Activated naive CD8-positive, alpha-beta T cell (primary cell): ENCODE data around the gene HIPK1.

ENCODE experiments used
- H3K27ac Mint-ChIP-seq: one replicate; pipeline ENCODE4 v1.8.0; 2021; ENCODE audit warnings: mixed read lengths
- H3K27me3 Mint-ChIP-seq: one replicate; pipeline ENCODE4 v1.8.0; 2021; ENCODE audit warnings: mixed read lengths
- H3K36me3 Mint-ChIP-seq: one replicate; pipeline ENCODE4 v1.8.0; 2021; ENCODE audit warnings: mixed read lengths
- H3K4me1 Mint-ChIP-seq: one replicate; pipeline ENCODE4 v1.8.0; 2021; ENCODE audit warnings: low read depth, mixed read lengths
- H3K4me3 Mint-ChIP-seq: one replicate; pipeline ENCODE4 v1.8.0; 2021; ENCODE audit warnings: mild to moderate bottlenecking, mixed read lengths
- H3K9me3 Mint-ChIP-seq: one replicate; pipeline ENCODE4 v1.8.0; 2021; ENCODE audit warnings: low read depth, mixed read lengths

The HIPK1 gene

DNA sequence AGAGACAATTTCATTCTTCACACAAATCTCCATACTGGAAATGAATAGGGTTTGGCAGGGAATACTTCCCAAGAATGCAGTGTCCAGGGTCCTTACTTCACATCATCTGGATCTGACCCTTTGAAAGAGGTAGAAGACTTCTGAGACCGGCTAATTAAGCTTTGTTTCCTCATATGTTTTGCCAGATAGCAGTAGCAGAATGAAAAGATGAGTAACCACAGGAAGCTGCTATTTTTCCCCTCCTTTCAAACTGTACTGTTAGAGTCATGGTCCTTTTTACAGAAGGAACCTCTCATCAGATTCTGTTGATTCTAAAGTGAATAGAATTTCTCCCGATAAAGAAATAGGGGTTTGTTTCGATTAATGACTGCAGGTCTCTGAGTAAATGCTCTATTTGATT lies 48.8 kb downstream of the HIPK1 start:
- Mint-ChIP-seq H3K9me3 (no peaks in the 10 kb centered on the region), H3K27ac (peak overlapping the region; percentile 73)

GRCh38 chr1:113978863-113979702 lies 50.0 kb downstream of the HIPK1 start, which contains the start of gene OLFML3:
TSS of gene OLFML3 (plus strand) at chr1:113979474. CDS start at chr1:113979517, 43 bp downstream.
- Mint-ChIP-seq H3K27ac (peak within 1 kb of the TSS; percentile 66), H3K9me3 (no peaks in the 10 kb centered on the region), H3K27me3 (no peaks in the 10 kb centered on the region), H3K36me3 (no peaks in the 10 kb centered on the region), H3K4me1 (peaks cover 46% of the 10 kb centered on the region), H3K4me3 (no peak within 1 kb of the TSS)

More for the DNA sequence above, 48.8 kb downstream of the HIPK1 start:
- Mint-ChIP-seq H3K4me3 (no peak overlapping the region), H3K4me1 (peaks cover 52% of the 10 kb centered on the region), H3K27me3 (no peaks in the 10 kb centered on the region), H3K36me3 (peaks cover 4% of the 10 kb centered on the region)

GRCh38 chr1:113980110-113980509 lies 51.0 kb downstream of the HIPK1 start:
- Mint-ChIP-seq H3K4me1 (peaks cover 38% of the 10 kb centered on the region), H3K27me3 (no peaks in the 10 kb centered on the region), H3K9me3 (no peaks in the 10 kb centered on the region), H3K36me3 (no peaks in the 10 kb centered on the region), H3K4me3 (no peak overlapping the region), H3K27ac (no peak overlapping the region)

GRCh38 chr1:113981962-113982931 lies 53.1 kb downstream of the HIPK1 start:
- Mint-ChIP-seq H3K36me3 (no peaks in the 10 kb centered on the region), H3K9me3 (no peaks in the 10 kb centered on the region), H3K4me3 (no peak overlapping the region), H3K27ac (no peak overlapping the region), H3K4me1 (peaks cover 17% of the 10 kb centered on the region), H3K27me3 (no peaks in the 10 kb centered on the region)

- Mint-ChIP-seq H3K4me1 (peaks cover 13% of the 10 kb centered on the region), H3K9me3 (no peaks in the 10 kb centered on the region), H3K36me3 (no peaks in the 10 kb centered on the region), H3K27me3 (no peaks in the 10 kb centered on the region), H3K27ac (no peak overlapping the region), H3K4me3 (no peak overlapping the region)
Measured at GRCh38 chr1:113982949-113983348, 53.8 kb downstream of the HIPK1 start.

DNA sequence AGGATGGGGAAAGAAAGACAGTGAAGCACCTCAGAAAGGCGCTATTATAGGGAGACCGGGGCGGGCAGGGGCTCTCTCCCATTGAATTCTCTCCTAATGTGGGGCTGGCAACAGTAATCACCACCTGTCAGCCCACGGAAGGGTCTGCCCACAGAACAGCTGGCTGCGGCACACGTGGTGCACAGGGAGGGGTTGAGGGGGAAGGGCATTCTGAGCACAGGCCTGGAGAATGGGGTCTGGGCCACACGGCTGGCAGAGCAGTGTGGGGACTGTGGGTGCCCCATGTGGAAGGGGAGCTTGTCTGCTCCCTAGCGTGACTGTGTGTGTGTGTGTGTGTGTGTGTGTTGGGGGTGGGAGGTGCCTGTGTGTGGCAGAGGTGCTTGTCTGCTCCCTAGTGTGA lies 54.3 kb downstream of the HIPK1 start:
- no peak overlapping the region for H3K27ac Mint-ChIP-seq

DNA sequence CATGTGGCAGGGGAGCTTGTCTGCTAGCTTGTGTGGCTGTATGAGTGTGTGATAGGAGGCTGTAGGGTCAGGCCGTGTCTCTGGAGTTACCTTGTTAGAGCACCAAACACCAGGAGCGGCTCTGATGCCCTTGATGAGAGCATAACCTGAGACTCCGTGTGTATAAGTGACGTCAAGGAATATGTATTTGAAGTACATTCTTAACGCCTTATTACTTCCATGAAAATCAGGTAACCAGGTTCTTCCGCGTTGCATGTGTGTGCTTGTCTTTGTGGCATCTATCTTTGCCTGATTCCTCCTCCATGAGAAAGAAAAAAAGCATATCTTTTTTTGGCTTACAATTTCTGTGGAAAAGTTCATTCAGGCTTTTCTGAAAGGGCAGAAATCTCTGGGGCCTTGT lies 54.7 kb downstream of the HIPK1 start:
- no peaks in the 10 kb centered on the region for H3K36me3 Mint-ChIP-seq
- no peak overlapping the region for H3K4me3 Mint-ChIP-seq
- no peaks in the 10 kb centered on the region for H3K9me3 Mint-ChIP-seq
- peaks cover 4% of the 10 kb centered on the region for H3K4me1 Mint-ChIP-seq
- H3K27me3 Mint-ChIP-seq = no peaks in the 10 kb centered on the region
- no peak overlapping the region for H3K27ac Mint-ChIP-seq

More for the DNA sequence above, 54.3 kb downstream of the HIPK1 start:
- no peaks in the 10 kb centered on the region for H3K9me3 Mint-ChIP-seq
- no peaks in the 10 kb centered on the region for H3K27me3 Mint-ChIP-seq
- H3K36me3 Mint-ChIP-seq = no peaks in the 10 kb centered on the region
- no peak overlapping the region for H3K4me3 Mint-ChIP-seq
- H3K4me1 Mint-ChIP-seq = peaks cover 8% of the 10 kb centered on the region

GRCh38 chr1:113984710-113985109 lies 55.6 kb downstream of the HIPK1 start:
- no peaks in the 10 kb centered on the region for H3K9me3 Mint-ChIP-seq
- no peaks in the 10 kb centered on the region for H3K27me3 Mint-ChIP-seq
- no peaks in the 10 kb centered on the region for H3K36me3 Mint-ChIP-seq
- no peak overlapping the region for H3K4me3 Mint-ChIP-seq
- no peaks in the 10 kb centered on the region for H3K4me1 Mint-ChIP-seq
- no peak overlapping the region for H3K27ac Mint-ChIP-seq

DNA sequence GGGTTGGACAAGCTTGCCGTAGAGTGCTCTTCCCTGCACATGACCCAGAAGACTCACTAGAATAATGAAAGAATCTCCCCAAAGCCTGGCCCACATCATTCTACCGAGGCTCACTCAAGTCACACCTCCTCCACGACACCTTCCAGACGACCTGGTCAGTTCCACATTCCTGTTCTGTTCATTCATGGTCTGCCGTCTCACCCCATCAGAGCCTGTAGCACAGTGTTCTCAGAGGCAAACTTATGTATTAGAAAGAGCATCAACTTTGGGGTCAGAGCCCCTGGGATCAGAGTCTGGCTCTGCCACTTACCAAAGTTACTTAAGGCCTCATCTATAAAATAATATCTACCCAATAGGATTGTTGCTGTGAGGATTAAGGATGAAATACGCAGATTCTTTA lies 57.7 kb downstream of the HIPK1 start:
- Mint-ChIP-seq H3K27ac (no peak overlapping the region), H3K36me3 (no peaks in the 10 kb centered on the region), H3K4me1 (no peaks in the 10 kb centered on the region), H3K9me3 (no peaks in the 10 kb centered on the region), H3K4me3 (no peak overlapping the region), H3K27me3 (peaks cover 3% of the 10 kb centered on the region)

DNA sequence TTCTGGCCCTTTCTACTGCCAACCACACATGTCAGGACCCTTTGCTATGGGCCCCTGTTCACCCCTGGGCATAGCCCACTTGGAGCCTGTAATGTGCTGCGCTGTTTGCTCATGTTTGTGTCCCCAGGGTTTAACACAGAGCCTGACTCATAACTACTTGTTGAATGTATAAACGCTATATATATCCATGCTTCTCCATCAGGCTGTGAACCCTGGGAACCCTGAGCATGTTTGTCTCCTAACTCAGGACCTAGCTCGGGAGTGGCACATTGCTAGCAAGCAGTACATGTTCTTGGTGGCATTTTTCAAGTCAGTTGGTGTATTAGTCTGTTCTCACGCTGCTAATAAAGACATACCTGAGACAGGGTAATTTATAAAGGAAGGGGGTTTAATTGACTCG lies 58.1 kb downstream of the HIPK1 start:
- Mint-ChIP-seq H3K36me3 (no peaks in the 10 kb centered on the region), H3K4me3 (no peak overlapping the region), H3K27ac (no peak overlapping the region), H3K4me1 (no peaks in the 10 kb centered on the region), H3K9me3 (no peaks in the 10 kb centered on the region), H3K27me3 (peaks cover 3% of the 10 kb centered on the region)

DNA sequence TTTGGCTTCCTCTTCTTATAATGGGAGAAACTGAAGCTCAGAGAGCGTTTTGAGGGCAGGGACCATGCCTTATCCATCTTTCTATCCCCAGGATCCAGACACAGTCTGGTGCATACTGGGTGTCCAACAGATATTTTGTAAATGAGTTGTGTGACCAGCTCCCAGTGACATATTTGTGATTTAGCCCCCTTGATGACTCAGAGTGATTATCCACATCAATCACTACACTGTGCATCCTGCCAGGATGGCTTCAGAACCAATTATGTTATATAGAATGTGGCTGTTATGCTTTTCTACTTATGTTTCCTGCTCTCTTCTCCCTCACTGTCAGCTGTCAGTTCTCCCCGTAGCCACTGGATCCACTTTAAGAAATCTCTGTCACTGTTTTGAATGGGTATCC lies 61.4 kb downstream of the HIPK1 start:
- Mint-ChIP-seq H3K27ac (no peak overlapping the region), H3K36me3 (peaks cover 11% of the 10 kb centered on the region), H3K27me3 (peaks cover 4% of the 10 kb centered on the region), H3K4me1 (no peaks in the 10 kb centered on the region), H3K9me3 (peaks cover 11% of the 10 kb centered on the region), H3K4me3 (no peak overlapping the region)

- H3K36me3 Mint-ChIP-seq = peaks cover 12% of the 10 kb centered on the region
- peaks cover 5% of the 10 kb centered on the region for H3K27me3 Mint-ChIP-seq
- H3K27ac Mint-ChIP-seq = no peak overlapping the region
- H3K9me3 Mint-ChIP-seq = peaks cover 12% of the 10 kb centered on the region
- no peak overlapping the region for H3K4me3 Mint-ChIP-seq
- H3K4me1 Mint-ChIP-seq = no peaks in the 10 kb centered on the region
Measured at GRCh38 chr1:113990961-113991360, 61.8 kb downstream of the HIPK1 start.

- Mint-ChIP-seq H3K27ac (no peak overlapping the region), H3K36me3 (peaks cover 12% of the 10 kb centered on the region), H3K4me3 (no peak overlapping the region), H3K9me3 (peaks cover 12% of the 10 kb centered on the region), H3K4me1 (no peaks in the 10 kb centered on the region), H3K27me3 (peaks cover 5% of the 10 kb centered on the region)
Measured at GRCh38 chr1:113991467-113991997, 62.4 kb downstream of the HIPK1 start.

- Mint-ChIP-seq H3K4me1 (no peaks in the 10 kb centered on the region), H3K9me3 (peaks cover 12% of the 10 kb centered on the region), H3K4me3 (no peak overlapping the region), H3K36me3 (peaks cover 12% of the 10 kb centered on the region), H3K27me3 (peaks cover 5% of the 10 kb centered on the region), H3K27ac (no peak overlapping the region)
Measured at GRCh38 chr1:113993072-113993471, 63.9 kb downstream of the HIPK1 start.

GRCh38 chr1:113993766-113994165 lies 64.6 kb downstream of the HIPK1 start:
- Mint-ChIP-seq H3K4me1 (peaks cover 2% of the 10 kb centered on the region), H3K36me3 (peaks cover 12% of the 10 kb centered on the region), H3K27me3 (peaks cover 5% of the 10 kb centered on the region), H3K27ac (no peak overlapping the region), H3K4me3 (no peak overlapping the region), H3K9me3 (peaks cover 12% of the 10 kb centered on the region)
